Stimulated activated CD8-positive, alpha-beta memory T cell treated with anti-CD3 and anti-CD28 coated beads, Interleukin-2, amount 100 ng/mL, for 1 hour (primary cell): ENCODE data around the gene MBL2.

ENCODE experiments used
- DNase-seq, 2 donors: peaks; one replicate each; pipeline ENCODE4 v3.0.0-alpha.2; 2020; ENCODE audit warnings: low read depth in 2 of 2

The MBL2 gene

GRCh38 chr10:52772623-52773022 lies at the start of gene MBL2:
MBL2 (minus strand) TSS chr10:52772784; CDS start chr10:52771635, 1,149 bp downstream.
- no peak for DNase-seq

GRCh38 chr10:52820309-52820708 lies 47.7 kb upstream of the MBL2 start:
- DNase-seq = no peak

GRCh38 chr10:52818019-52818418 lies 45.4 kb upstream of the MBL2 start:
- no peak for DNase-seq

GRCh38 chr10:52814506-52814905 lies 41.9 kb upstream of the MBL2 start:
- DNase-seq = no peak

GRCh38 chr10:52811776-52812175 lies 39.2 kb upstream of the MBL2 start:
- no peak for DNase-seq

GRCh38 chr10:52810761-52811160 lies 38.2 kb upstream of the MBL2 start:
- no peak for DNase-seq

- DNase-seq = no peak
Observed at GRCh38 chr10:52807803-52808202, 35.2 kb upstream of the MBL2 start.

- DNase-seq = no peak
Observed at GRCh38 chr10:52805414-52806285, 33.1 kb upstream of the MBL2 start.

- no peak for DNase-seq
Observed at GRCh38 chr10:52801947-52802346, 29.4 kb upstream of the MBL2 start.

- DNase-seq = no peak
Observed at GRCh38 chr10:52786098-52786497, 13.5 kb upstream of the MBL2 start.

GRCh38 chr10:52785418-52785817 lies 12.8 kb upstream of the MBL2 start:
- no peak for DNase-seq

- no peak for DNase-seq
Observed at GRCh38 chr10:52783726-52784125, 11.1 kb upstream of the MBL2 start.

GRCh38 chr10:52782554-52782953 lies 10.0 kb upstream of the MBL2 start:
- no peak for DNase-seq

- DNase-seq = no peak
Observed at GRCh38 chr10:52780391-52781155, 8.0 kb upstream of the MBL2 start.

- no peak for DNase-seq
Observed at GRCh38 chr10:52779541-52780390, 7.2 kb upstream of the MBL2 start.

- DNase-seq = no peak
Observed at GRCh38 chr10:52778511-52779392, 6.2 kb upstream of the MBL2 start.

- DNase-seq = no peak
Observed at GRCh38 chr10:52777414-52777813, 4.8 kb upstream of the MBL2 start.

GRCh38 chr10:52776471-52776903 lies 3.9 kb upstream of the MBL2 start:
- DNase-seq = no peak

- DNase-seq = no peak
Observed at GRCh38 chr10:52775132-52775647, 2.6 kb upstream of the MBL2 start.

GRCh38 chr10:52774600-52775106 lies 2.1 kb upstream of the MBL2 start:
- DNase-seq = no peak

GRCh38 chr10:52774182-52774581 lies 1.6 kb upstream of the MBL2 start:
- no peak for DNase-seq
